Suppressor macrophage treated with lipopolysaccharide for 1 hour (primary cell): Measurements from ENCODE around the gene NUP43.
"Not testable (repeated sequence)": the region's sequence is repeated elsewhere in the genome, so short reads cannot be mapped to it uniquely, and the experiment has no call there.

Experiments
- DNase-seq, 3 donors: peaks; one replicate each; pipeline ENCODE4 v3.0.0-alpha.2; 2020 to 2022

The NUP43 gene

GRCh38 chr6:149745252-149745651 is 1.1 kb downstream of the NUP43 start:
- not testable (repeated sequence) for DNase-seq

GRCh38 chr6:149734915-149735314 is 11.4 kb downstream of the NUP43 start:
- no peak for DNase-seq

GRCh38 chr6:149733089-149733720 is 13.1 kb downstream of the NUP43 start:
- no peak for DNase-seq

GRCh38 chr6:149729824-149730223 is 16.5 kb downstream of the NUP43 start:
- DNase-seq, result peak; percentile 66 to 72 (median 66)

- no peak for DNase-seq
These were observed 17.7 kb downstream of the NUP43 start for GRCh38 chr6:149728499-149729234.

GRCh38 chr6:149727793-149728498 is 18.4 kb downstream of the NUP43 start:
- DNase-seq, result peak; percentile 37 to 62 (median 61)

- no peak for DNase-seq
These were observed 20.5 kb downstream of the NUP43 start for GRCh38 chr6:149725785-149726184.

GRCh38 chr6:149723771-149724417 is 22.4 kb downstream of the NUP43 start:
- peak; percentile 82 to 88 (median 87) for DNase-seq

- DNase-seq, result no peak
These were observed 23.1 kb downstream of the NUP43 start for GRCh38 chr6:149723262-149723661.

GRCh38 chr6:149719531-149719930 is 26.8 kb downstream of the NUP43 start:
- DNase-seq, result no peak

GRCh38 chr6:149717588-149718458 is 28.5 kb downstream of the NUP43 start, which contains the start of gene LATS1:
Gene LATS1 (minus strand): TSS chr6:149718101. CDS start chr6:149702126, 15,975 bp downstream.
- DNase-seq, result peak; percentile 88 to 95 (median 93)

- DNase-seq, result peak in 1 of 3 donors; percentile 2
These were observed 29.1 kb downstream of the NUP43 start for GRCh38 chr6:149717255-149717587.

- DNase-seq, result peak; percentile 19 to 64 (median 46)
These were observed 30.0 kb downstream of the NUP43 start for GRCh38 chr6:149716181-149716963.

GRCh38 chr6:149714442-149714841 is 31.9 kb downstream of the NUP43 start:
- DNase-seq, result no peak

- DNase-seq, result no peak
These were observed 34.6 kb downstream of the NUP43 start for GRCh38 chr6:149711711-149712110.

GRCh38 chr6:149701714-149702113 is 44.6 kb downstream of the NUP43 start:
- DNase-seq, result no peak

GRCh38 chr6:149699150-149699549 is 47.2 kb downstream of the NUP43 start:
- no peak for DNase-seq

- DNase-seq, result no peak
These were observed 48.2 kb downstream of the NUP43 start for GRCh38 chr6:149698175-149698574.

- DNase-seq, result no peak
These were observed 49.4 kb downstream of the NUP43 start for GRCh38 chr6:149696901-149697300.

- no peak for DNase-seq
These were observed 51.4 kb downstream of the NUP43 start for GRCh38 chr6:149694921-149695320.

- no peak for DNase-seq
These were observed 55.1 kb downstream of the NUP43 start for GRCh38 chr6:149691201-149691600.
